WTC11 (cell line): ENCODE results near the gene SCYL1. TPM values are rescaled to one million over a fixed set of nuclear protein-coding genes. Genes with fewer than 3 reads are reported as not detected.

ENCODE experiments used
- ATAC-seq: fragments of 200-7000 bp; cut with Tn5 transposase; 2 replicates; pipeline ENCODE4 v1.10.0; 2021; ENCODE audit warnings: mild to moderate bottlenecking, moderate library complexity
- CTCF ChIA-PET: fragments of 300-600 bp; sonication (Branson Sonifier 250); formaldehyde crosslinking; loops from one replicate; lab custom pipeline; 2021; ENCODE audit warnings: antibody characterized with exemption; lab: Charles Lee
- POLR2A ChIA-PET: fragments of 350-600 bp; sonication (Branson Sonifier 250); formaldehyde crosslinking; loops from one replicate; lab custom pipeline; 2021; ENCODE audit warnings: antibody characterized with exemption; lab: Charles Lee
- DNase-seq: peaks from one replicate; pipeline ENCODE4 v3.0.0; 2021; ENCODE audit warnings: low spot score
- H3K27ac Mint-ChIP-seq: 2 replicates; pipeline ENCODE4 v1.8.0; 2021; ENCODE audit warnings: mixed read lengths
- H3K27me3 Mint-ChIP-seq: 2 replicates; pipeline ENCODE4 v1.8.0; 2021; ENCODE audit warnings: low read depth, mild to moderate bottlenecking, moderate library complexity, mixed read lengths
- H3K36me3 Mint-ChIP-seq: 2 replicates; pipeline ENCODE4 v1.8.0; 2021; ENCODE audit warnings: mixed read lengths
- H3K4me1 Mint-ChIP-seq: 2 replicates; pipeline ENCODE4 v1.8.0; 2022; ENCODE audit warnings: mixed read lengths
- H3K4me3 Mint-ChIP-seq: 2 replicates; pipeline ENCODE4 v1.8.0; 2021; ENCODE audit warnings: mild to moderate bottlenecking, moderate library complexity, mixed read lengths
- H3K9me3 Mint-ChIP-seq: 2 replicates; pipeline ENCODE4 v1.8.0; 2021; ENCODE audit warnings: mixed read lengths
- CDX4 ChIP-seq: fragments of 250-450 bp; sonication (Bioruptor Pico); IDR thresholded peaks from 2 replicates; pipeline ENCODE4 v1.9.0; 2021; ENCODE audit warnings: moderate library complexity, mild to moderate bottlenecking, inconsistent platforms, borderline replicate concordance
- ELF4 ChIP-seq: sonication (generic); formaldehyde crosslinking; IDR thresholded peaks from 2 replicates; pipeline ENCODE4 v1.8.1; 2022; ENCODE audit warnings: low read depth, mild to moderate bottlenecking, moderate library complexity, missing genetic modification reagents
- ESRRA ChIP-seq: sonication (generic); formaldehyde crosslinking; IDR thresholded peaks from 2 replicates; pipeline ENCODE4 v1.8.1; 2022; ENCODE audit warnings: mild to moderate bottlenecking, missing genetic modification reagents, borderline replicate concordance
- FOXP1 ChIP-seq: sonication (generic); formaldehyde crosslinking; IDR thresholded peaks from 2 replicates; pipeline ENCODE4 v1.8.0; 2022; ENCODE audit warnings: missing genetic modification reagents, mild to moderate bottlenecking, moderate library complexity, borderline replicate concordance
- GTF2I ChIP-seq: fragments of 250-450 bp; sonication (Bioruptor Pico); conservative IDR thresholded peaks from 2 replicates; pipeline ENCODE4 v1.4.0; 2021; ENCODE audit warnings: mild to moderate bottlenecking
- MXD4 ChIP-seq: fragments of 250-450 bp; sonication (Bioruptor Pico); IDR thresholded peaks from 2 replicates; pipeline ENCODE4 v1.8.0; 2021; ENCODE audit warnings: mild to moderate bottlenecking, moderate library complexity, borderline replicate concordance
- NR2C2 ChIP-seq: sonication (generic); formaldehyde crosslinking; IDR thresholded peaks from 2 replicates; pipeline ENCODE4 v1.8.0; 2022; ENCODE audit warnings: mild to moderate bottlenecking, missing genetic modification reagents
- RELA ChIP-seq: sonication (generic); formaldehyde crosslinking; IDR thresholded peaks from 2 replicates; pipeline ENCODE4 v1.8.1; 2022; ENCODE audit warnings: missing genetic modification reagents, mild to moderate bottlenecking, borderline replicate concordance
- SMAD4 ChIP-seq: sonication (generic); formaldehyde crosslinking; IDR thresholded peaks from 2 replicates; pipeline ENCODE4 v1.8.0; 2022; ENCODE audit warnings: mild to moderate bottlenecking, missing genetic modification reagents
- SOX15 ChIP-seq: fragments of 250-450 bp; sonication (Bioruptor Pico); IDR thresholded peaks from 2 replicates; pipeline ENCODE4 v1.9.0; 2021; ENCODE audit warnings: mild to moderate bottlenecking
- TP53 ChIP-seq: sonication (generic); formaldehyde crosslinking; IDR thresholded peaks from 2 replicates; pipeline ENCODE4 v1.8.1; 2023; ENCODE audit warnings: mild to moderate bottlenecking, missing genetic modification reagents
- ZNF263 ChIP-seq: sonication (generic); formaldehyde crosslinking; IDR thresholded peaks from 2 replicates; pipeline ENCODE4 v1.8.1; 2022; ENCODE audit warnings: low read depth, mild to moderate bottlenecking, moderate library complexity, missing genetic modification reagents
- ZNF423 ChIP-seq: fragments of 250-450 bp; sonication (Bioruptor Pico); IDR thresholded peaks from 2 replicates; pipeline ENCODE4 v2.1.2; 2022; ENCODE audit warnings: mild to moderate bottlenecking, moderate library complexity
- ZNF512 ChIP-seq: sonication (generic); formaldehyde crosslinking; IDR thresholded peaks from 2 replicates; pipeline ENCODE4 v1.8.1; 2022; ENCODE audit warnings: missing genetic modification reagents, borderline replicate concordance
- ZNF532 ChIP-seq: fragments of 250-450 bp; sonication (Bioruptor Pico); IDR thresholded peaks from 2 replicates; pipeline ENCODE4 v1.9.0; 2021; ENCODE audit warnings: mild to moderate bottlenecking, borderline replicate concordance
- total RNA-seq: library from RNA; stranded (reverse); gene quantifications from 3 replicates; pipeline ENCODE4 v1.2.3, GENCODE V29; 2021
- TF ChIP-seq, protein P1 (sequence below): fragments of 200-600 bp; IDR thresholded peaks from 2 replicates; pipeline ENCODE4 v1.8.0; 2022; ENCODE audit warnings: antibody characterized with exemption
- TF ChIP-seq, protein P2 (sequence below): sonication (generic); formaldehyde crosslinking; IDR thresholded peaks from 2 replicates; pipeline ENCODE4 v1.8.1; 2023; ENCODE audit warnings: mild to moderate bottlenecking, missing genetic modification reagents, moderate library complexity

SCYL1 gene
- total RNA-seq, 1 experiment from 2014 or later, result 76.8 TPM

DNA sequence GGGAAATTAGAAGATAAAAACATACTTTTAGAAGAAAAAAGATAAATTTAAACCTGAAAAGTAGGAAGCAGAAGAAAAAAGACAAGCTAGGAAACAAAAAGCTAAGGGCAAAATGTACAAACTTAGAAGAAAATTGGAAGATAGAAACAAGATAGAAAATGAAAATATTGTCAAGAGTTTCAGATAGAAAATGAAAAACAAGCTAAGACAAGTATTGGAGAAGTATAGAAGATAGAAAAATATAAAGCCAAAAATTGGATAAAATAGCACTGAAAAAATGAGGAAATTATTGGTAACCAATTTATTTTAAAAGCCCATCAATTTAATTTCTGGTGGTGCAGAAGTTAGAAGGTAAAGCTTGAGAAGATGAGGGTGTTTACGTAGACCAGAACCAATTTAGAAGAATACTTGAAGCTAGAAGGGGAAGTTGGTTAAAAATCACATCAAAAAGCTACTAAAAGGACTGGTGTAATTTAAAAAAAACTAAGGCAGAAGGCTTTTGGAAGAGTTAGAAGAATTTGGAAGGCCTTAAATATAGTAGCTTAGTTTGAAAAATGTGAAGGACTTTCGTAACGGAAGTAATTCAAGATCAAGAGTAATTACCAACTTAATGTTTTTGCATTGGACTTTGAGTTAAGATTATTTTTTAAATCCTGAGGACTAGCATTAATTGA lies 25.0 kb upstream of the SCYL1 start:
- H3K27ac Mint-ChIP-seq, result no peak overlapping the region
- no peak for DNase-seq
- TF ChIP-seq ESRRA (CRISPR knock-in tag) (no peak), MXD4 (CRISPR knock-in tag) (no peak), ZNF532 (no peak), SOX15 (CRISPR knock-in tag) (no peak), ZNF263 (CRISPR knock-in tag) (no peak), NR2C2 (CRISPR knock-in tag) (no peak), RELA (CRISPR knock-in tag) (no peak), TP53 (CRISPR knock-in tag) (no peak), GTF2I (CRISPR knock-in tag) (no peak), SMAD4 (CRISPR knock-in tag) (no peak), CDX4 (no peak), ELF4 (no peak), ZNF423 (CRISPR knock-in tag) (no peak)
- TF ChIP-seq, protein P1, sequence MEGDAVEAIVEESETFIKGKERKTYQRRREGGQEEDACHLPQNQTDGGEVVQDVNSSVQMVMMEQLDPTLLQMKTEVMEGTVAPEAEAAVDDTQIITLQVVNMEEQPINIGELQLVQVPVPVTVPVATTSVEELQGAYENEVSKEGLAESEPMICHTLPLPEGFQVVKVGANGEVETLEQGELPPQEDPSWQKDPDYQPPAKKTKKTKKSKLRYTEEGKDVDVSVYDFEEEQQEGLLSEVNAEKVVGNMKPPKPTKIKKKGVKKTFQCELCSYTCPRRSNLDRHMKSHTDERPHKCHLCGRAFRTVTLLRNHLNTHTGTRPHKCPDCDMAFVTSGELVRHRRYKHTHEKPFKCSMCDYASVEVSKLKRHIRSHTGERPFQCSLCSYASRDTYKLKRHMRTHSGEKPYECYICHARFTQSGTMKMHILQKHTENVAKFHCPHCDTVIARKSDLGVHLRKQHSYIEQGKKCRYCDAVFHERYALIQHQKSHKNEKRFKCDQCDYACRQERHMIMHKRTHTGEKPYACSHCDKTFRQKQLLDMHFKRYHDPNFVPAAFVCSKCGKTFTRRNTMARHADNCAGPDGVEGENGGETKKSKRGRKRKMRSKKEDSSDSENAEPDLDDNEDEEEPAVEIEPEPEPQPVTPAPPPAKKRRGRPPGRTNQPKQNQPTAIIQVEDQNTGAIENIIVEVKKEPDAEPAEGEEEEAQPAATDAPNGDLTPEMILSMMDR, result no peak

DNA sequence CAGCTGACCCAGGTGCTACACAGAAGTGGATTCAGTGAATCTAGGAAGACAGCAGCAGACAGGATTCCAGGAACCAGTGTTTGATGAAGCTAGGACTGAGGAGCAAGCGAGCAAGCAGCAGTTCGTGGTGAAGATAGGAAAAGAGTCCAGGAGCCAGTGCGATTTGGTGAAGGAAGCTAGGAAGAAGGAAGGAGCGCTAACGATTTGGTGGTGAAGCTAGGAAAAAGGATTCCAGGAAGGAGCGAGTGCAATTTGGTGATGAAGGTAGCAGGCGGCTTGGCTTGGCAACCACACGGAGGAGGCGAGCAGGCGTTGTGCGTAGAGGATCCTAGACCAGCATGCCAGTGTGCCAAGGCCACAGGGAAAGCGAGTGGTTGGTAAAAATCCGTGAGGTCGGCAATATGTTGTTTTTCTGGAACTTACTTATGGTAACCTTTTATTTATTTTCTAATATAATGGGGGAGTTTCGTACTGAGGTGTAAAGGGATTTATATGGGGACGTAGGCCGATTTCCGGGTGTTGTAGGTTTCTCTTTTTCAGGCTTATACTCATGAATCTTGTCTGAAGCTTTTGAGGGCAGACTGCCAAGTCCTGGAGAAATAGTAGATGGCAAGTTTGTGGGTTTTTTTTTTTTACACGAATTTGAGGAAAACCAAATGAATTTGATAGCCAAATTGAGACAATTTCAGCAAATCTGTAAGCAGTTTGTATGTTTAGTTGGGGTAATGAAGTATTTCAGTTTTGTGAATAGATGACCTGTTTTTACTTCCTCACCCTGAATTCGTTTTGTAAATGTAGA lies 24.3 kb upstream of the SCYL1 start:
- CTCF ChIA-PET, result interaction anchor here (0.8 to 4.8 kb wide), 6 partner anchors 13 to 84 kb away, joined by 3 to 47 read pairs (median 4); no protein-coding TSS in a partner anchor
- ATAC-seq, result no peak
- DNase-seq, result no peak
- POLR2A ChIA-PET, result interaction anchor here (0.6 to 8.3 kb wide), 20 partner anchors 8 to 1876 kb away, joined by 3 to 502 read pairs (median 5); partner anchors contain the start of genes CAPN1, FAM89B, NEAT1 and POLA2
- no peaks in the 10 kb centered on the region; the same call in 1 of the 2 replicates for H3K36me3 Mint-ChIP-seq
- H3K9me3 Mint-ChIP-seq, result no peaks in the 10 kb centered on the region
- no peaks in the 10 kb centered on the region for H3K27me3 Mint-ChIP-seq
- H3K27ac Mint-ChIP-seq, result no peak overlapping the region
- H3K4me3 Mint-ChIP-seq, result no peak overlapping the region
- H3K4me1 Mint-ChIP-seq, result peaks cover 41% of the 10 kb centered on the region
- TF ChIP-seq FOXP1 (CRISPR knock-in tag) (no peak), ZNF512 (CRISPR knock-in tag) (0 out of 2 replicates have a peak, but pooled peaks have one; percentile 47), ZNF532 (peak; percentile 87)
- TF ChIP-seq, protein P2, sequence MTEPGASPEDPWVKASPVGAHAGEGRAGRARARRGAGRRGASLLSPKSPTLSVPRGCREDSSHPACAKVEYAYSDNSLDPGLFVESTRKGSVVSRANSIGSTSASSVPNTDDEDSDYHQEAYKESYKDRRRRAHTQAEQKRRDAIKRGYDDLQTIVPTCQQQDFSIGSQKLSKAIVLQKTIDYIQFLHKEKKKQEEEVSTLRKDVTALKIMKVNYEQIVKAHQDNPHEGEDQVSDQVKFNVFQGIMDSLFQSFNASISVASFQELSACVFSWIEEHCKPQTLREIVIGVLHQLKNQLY (CRISPR knock-in tag), result no peak

More for the DNA sequence above, 25.0 kb upstream of the SCYL1 start:
- POLR2A ChIA-PET, result interaction anchor here (0.5 to 8.3 kb wide), 26 partner anchors 8 to 358 kb away, joined by 3 to 502 read pairs (median 4); partner anchors contain the start of genes CAPN1, CFL1, FAM89B and NEAT1
- CTCF ChIA-PET, result interaction anchor here (0.8 to 4.8 kb wide), 7 partner anchors 12 to 83 kb away, joined by 3 to 47 read pairs (median 4); no protein-coding TSS in a partner anchor
- ATAC-seq, result no peak
- Mint-ChIP-seq H3K4me1 (peaks cover 34% of the 10 kb centered on the region), H3K9me3 (no peaks in the 10 kb centered on the region), H3K36me3 (no peaks in the 10 kb centered on the region), H3K27me3 (no peaks in the 10 kb centered on the region), H3K4me3 (no peak overlapping the region)
